MM.1S (cell line): ENCODE data around the gene PRR20E.
"Not testable (repeated sequence)": the region's sequence is repeated elsewhere in the genome, so short reads cannot be mapped to it uniquely, and the experiment has no call there.

Source experiments
- DNase-seq: peaks from one replicate; pipeline ENCODE4 v3.0.0-alpha.2; 2015
- H2AFZ ChIP-seq: fragments of 300-600 bp; sonication (generic); 2 replicates; pipeline ENCODE4 v1.6.0; 2016; ENCODE audit warnings: antibody characterized with exemption, low read length
- H3F3A ChIP-seq: fragments of 300-600 bp; sonication (generic); 2 replicates; pipeline ENCODE4 v1.6.1; 2016; ENCODE audit warnings: mild to moderate bottlenecking, antibody characterized with exemption, low read length, moderate library complexity, mixed read lengths; ENCODE audit not compliant: insufficient read depth
- H3K27ac ChIP-seq: fragments of 300-600 bp; sonication (generic); 2 replicates; pipeline ENCODE4 v1.5.1; 2016; ENCODE audit warnings: mild to moderate bottlenecking, low read length
- H3K27me3 ChIP-seq: fragments of 300-600 bp; sonication (generic); replicated peaks from 2 replicates; pipeline ENCODE4 v1.6.0; 2016; ENCODE audit warnings: low read length; ENCODE audit not compliant: insufficient read depth
- H3K36me3 ChIP-seq: fragments of 300-600 bp; sonication (generic); replicated peaks from 2 replicates; pipeline ENCODE4 v1.6.1; 2016; ENCODE audit warnings: mild to moderate bottlenecking, low read length, mixed read lengths; ENCODE audit not compliant: insufficient read depth
- H3K4me1 ChIP-seq: fragments of 300-600 bp; sonication (generic); 2 replicates; pipeline ENCODE4 v1.6.1; 2016; ENCODE audit warnings: low read length, mixed read lengths
- H3K4me2 ChIP-seq: fragments of 300-600 bp; sonication (generic); 2 replicates; pipeline ENCODE4 v1.6.0; 2016; ENCODE audit warnings: low read depth, low read length
- H3K4me3 ChIP-seq: fragments of 300-600 bp; sonication (generic); 2 replicates; pipeline ENCODE4 v1.5.1; 2016; ENCODE audit warnings: low read length, mixed read lengths
- H3K79me2 ChIP-seq: fragments of 300-600 bp; sonication (generic); 2 replicates; pipeline ENCODE4 v1.6.1; 2016; ENCODE audit warnings: mixed run types, low read length, mixed read lengths
- H3K9ac ChIP-seq: fragments of 300-600 bp; sonication (generic); 2 replicates; pipeline ENCODE4 v1.6.1; 2016; ENCODE audit warnings: low read length, mixed read lengths
- H3K9me2 ChIP-seq: fragments of 300-600 bp; sonication (generic); replicated peaks from 2 replicates; pipeline ENCODE4 v1.6.1; 2016; ENCODE audit warnings: mild to moderate bottlenecking, low read length, mixed read lengths; ENCODE audit not compliant: insufficient read depth
- H3K9me3 ChIP-seq: fragments of 300-600 bp; sonication (generic); replicated peaks from 2 replicates; pipeline ENCODE4 v1.6.1; 2016; ENCODE audit warnings: mild to moderate bottlenecking, low read length, mixed read lengths; ENCODE audit not compliant: insufficient read depth
- H4K20me1 ChIP-seq: fragments of 300-600 bp; sonication (generic); 2 replicates; pipeline ENCODE4 v1.6.1; 2016; ENCODE audit warnings: mild to moderate bottlenecking, low read length, moderate library complexity, mixed read lengths; ENCODE audit not compliant: insufficient read depth
- CTCF ChIP-seq: fragments of 300-600 bp; sonication (generic); IDR thresholded peaks from 2 replicates; pipeline ENCODE4 v1.5.1; 2016; ENCODE audit warnings: antibody characterized with exemption, low read length, mixed read lengths
- EZH2 ChIP-seq: fragments of 300-600 bp; sonication (generic); optimal IDR thresholded peaks from 2 replicates; pipeline ENCODE3; 2017; ENCODE audit warnings: low read depth, mild to moderate bottlenecking, antibody characterized with exemption, low read length, mixed read lengths
- EZH2phosphoT487 ChIP-seq: fragments of 300-600 bp; sonication (generic); IDR thresholded peaks from 2 replicates; pipeline ENCODE4 v1.6.1; 2018; ENCODE audit warnings: antibody characterized with exemption, low read length

PRR20E gene

GRCh38 chr13:57166897-57167296, at the start of gene PRR20E:
TSS of gene PRR20E (plus strand) at chr13:57167197. CDS start at chr13:57167584, 387 bp downstream.
- not testable (repeated sequence) for H3K9me3 ChIP-seq, H3K79me2 ChIP-seq, H3K4me1 ChIP-seq, H3K9ac ChIP-seq, H3K4me2 ChIP-seq, H3K9me2 ChIP-seq, H3K4me3 ChIP-seq, H3F3A ChIP-seq, DNase-seq, H4K20me1 ChIP-seq, H3K27ac ChIP-seq, H3K36me3 ChIP-seq, H2AFZ ChIP-seq, H3K27me3 ChIP-seq

- no peak for DNase-seq
- H3K27me3 ChIP-seq: no peaks in the 10 kb centered on the region
- no peaks in the 10 kb centered on the region for H3K4me1 ChIP-seq
- H3K9ac ChIP-seq: no peak overlapping the region
- no peaks in the 10 kb centered on the region for H3K9me3 ChIP-seq
- H3K9me2 ChIP-seq: no peaks in the 10 kb centered on the region
- no peak overlapping the region for H3K4me3 ChIP-seq
- H4K20me1 ChIP-seq: no peaks in the 10 kb centered on the region
- no peaks in the 10 kb centered on the region for H3K36me3 ChIP-seq
- no peak overlapping the region for H2AFZ ChIP-seq
- TF ChIP-seq EZH2 (no peak), CTCF (no peak), EZH2phosphoT487 (no peak)
- H3K27ac ChIP-seq: no peak overlapping the region
- H3F3A ChIP-seq: no peaks in the 10 kb centered on the region
- H3K79me2 ChIP-seq: no peaks in the 10 kb centered on the region
- no peak overlapping the region for H3K4me2 ChIP-seq
These were observed 43.3 kb upstream of the PRR20E start for GRCh38 chr13:57123681-57124080.

- Histone ChIP-seq H3K79me2 (no peaks in the 10 kb centered on the region), H3K4me3 (no peak overlapping the region), H3K9ac (no peak overlapping the region), H3F3A (no peaks in the 10 kb centered on the region), H3K4me2 (no peak overlapping the region), H3K9me2 (no peaks in the 10 kb centered on the region), H4K20me1 (no peaks in the 10 kb centered on the region), H3K27me3 (no peaks in the 10 kb centered on the region), H3K27ac (no peak overlapping the region), H3K4me1 (no peaks in the 10 kb centered on the region), H3K9me3 (no peaks in the 10 kb centered on the region), H2AFZ (no peak overlapping the region), H3K36me3 (no peaks in the 10 kb centered on the region)
- TF ChIP-seq EZH2: no peak
- DNase-seq: no peak
These were observed 38.1 kb upstream of the PRR20E start for GRCh38 chr13:57128909-57129308.

GRCh38 chr13:57136093-57136492, 30.9 kb upstream of the PRR20E start:
- Histone ChIP-seq H4K20me1 (no peaks in the 10 kb centered on the region), H3F3A (no peaks in the 10 kb centered on the region), H3K4me2 (no peak overlapping the region), H3K27me3 (no peaks in the 10 kb centered on the region), H3K9me3 (no peaks in the 10 kb centered on the region), H3K4me3 (no peak overlapping the region), H3K36me3 (no peaks in the 10 kb centered on the region), H3K4me1 (no peaks in the 10 kb centered on the region), H3K9ac (no peak overlapping the region), H3K79me2 (no peaks in the 10 kb centered on the region), H2AFZ (no peak overlapping the region), H3K9me2 (no peaks in the 10 kb centered on the region), H3K27ac (no peak overlapping the region)
- DNase-seq: no peak
- TF ChIP-seq EZH2 (no peak), CTCF (no peak)
